Gastrocnemius medialis (tissue), 4 donors: ENCODE results near the gene KIF1B. TPM values are rescaled to one million over a fixed set of nuclear protein-coding genes. Genes with fewer than 3 reads are reported as not detected.
A peak's percentile ranks its signal among the peaks of the same experiment; 100 is the strongest.

ENCODE experiments used
- ATAC-seq, 2 donors: fragments of 150-250 bp; one replicate each; pipeline ENCODE4 v1.9.1; 2016
- DNase-seq, 2 donors: peaks; one replicate each; pipeline ENCODE4 v3.0.0-alpha.2; 2019
- H3K27ac ChIP-seq, 4 donors: fragments of 200-600 bp; sonication (generic); 1 replicate in 1 of 4; 2 replicates in 3 of 4; pipeline ENCODE4 v1.5.1; 2016 to 2018; ENCODE audit warnings: mild to moderate bottlenecking in 2 of 4, moderate library complexity in 1 of 4
- H3K27me3 ChIP-seq, 3 donors: fragments of 200-600 bp; sonication (generic) in 2 of 3; 1 replicate in 1 of 3; 2 replicates in 2 of 3; pipeline versions ENCODE4 v1.5.1 to v1.6.0; 2016 to 2019; ENCODE audit warnings: mild to moderate bottlenecking in 1 of 3, moderate library complexity in 1 of 3
- H3K36me3 ChIP-seq, 2 donors: fragments of 200-600 bp; sonication (generic) in 1 of 2; one replicate each; pipeline ENCODE4 v1.5.1; 2017 to 2018
- H3K4me1 ChIP-seq, 2 donors: fragments of 200-600 bp; sonication (generic) in 1 of 2; one replicate each; pipeline ENCODE4 v1.5.1; 2016 to 2017; ENCODE audit warnings: mild to moderate bottlenecking in 2 of 2
- H3K4me3 ChIP-seq, 4 donors: fragments of 200-600 bp; sonication (generic) in 3 of 4; 1 replicate in 1 of 4; 2 replicates in 3 of 4; pipeline ENCODE4 v1.5.1; 2016 to 2019; ENCODE audit warnings: mild to moderate bottlenecking in 2 of 4
- H3K9me3 ChIP-seq, 3 donors: fragments of 200-600 bp; sonication (generic) in 2 of 3; 1 replicate in 1 of 3; 2 replicates in 2 of 3; pipeline ENCODE4 v1.5.1; 2016 to 2019
- POLR2A ChIP-seq, 2 donors: fragments of 450-650 bp; IDR thresholded peaks; one replicate each; pipeline ENCODE4 v1.6.1; 2017; ENCODE audit warnings: antibody characterized with exemption in 2 of 2, mild to moderate bottlenecking in 2 of 2, moderate library complexity in 2 of 2
- in situ Hi-C, 4 donors: fragments of 200-750 bp; cut with MboI; loops; one replicate each; pipeline versions ENCODE4 v1.15.0 to v1.8.0; 2017; ENCODE audit warnings: low sequenced_read_pairs in 4 of 4
- intact Hi-C: fragments of 100-400 bp; cut with DNase I; formaldehyde crosslinking; loops from one replicate; pipeline ENCODE4 v1.15.1; 2023; ENCODE audit warnings: low total_unique reads
- total RNA-seq, 4 donors: library from RNA; depleted of rRNA; stranded (reverse); fragments of >200 nt; gene quantifications; one replicate each; pipeline versions ENCODE4 v1.1.0 to v1.2.3, GENCODE V29; 2016
- TF ChIP-seq, protein P1 (sequence below), 5 experiments: fragments of 450-650 bp in 3 of 5; fragments of 200-600 bp in 2 of 5; sonication (generic) in 2 of 5; IDR thresholded peaks in 4 of 5; conservative IDR thresholded peaks in 1 of 5; 1 replicate in 4 of 5; 2 replicates in 1 of 5; pipeline ENCODE4 v1.5.1; 2016 to 2019; ENCODE audit warnings: antibody characterized with exemption in 5 of 5, mild to moderate bottlenecking in 3 of 5, moderate library complexity in 3 of 5

The KIF1B gene
- total RNA-seq, 4 donors from 2014 or later: 203 to 445 (median 306) TPM

DNA sequence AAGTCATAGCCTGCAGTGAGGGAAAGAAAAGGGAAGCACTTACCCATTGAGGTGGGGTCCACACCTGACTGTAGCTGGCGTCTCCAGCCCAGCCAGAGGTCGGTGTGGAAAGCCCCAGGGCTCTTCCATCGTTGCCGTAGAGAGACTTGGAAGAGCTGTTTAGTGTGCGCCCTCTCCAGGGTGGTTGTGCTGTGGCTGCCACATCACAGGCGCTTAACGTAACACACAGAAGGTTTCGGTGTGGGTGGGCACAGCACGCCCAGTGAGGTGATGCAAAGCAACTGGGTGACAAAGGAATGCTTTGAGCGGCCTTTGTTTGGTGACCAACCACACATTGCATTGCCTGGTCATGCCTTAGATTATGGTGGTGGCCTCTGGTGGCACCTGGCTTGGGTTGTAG lies 36.8 kb upstream of the KIF1B start:
- Histone ChIP-seq H3K27ac (no peak overlapping the region), H3K36me3 (peaks cover 0 to 48% of the 10 kb centered on the region in 2 donors), H3K4me3 (no peak overlapping the region), H3K4me1 (peaks cover 0 to 6% of the 10 kb centered on the region in 2 donors), H3K27me3 (no peaks in the 10 kb centered on the region), H3K9me3 (no peaks in the 10 kb centered on the region)
- in situ Hi-C loops: no loop called here
- DNase-seq (no peak), ATAC-seq (no peak)
- TF ChIP-seq, protein P1, sequence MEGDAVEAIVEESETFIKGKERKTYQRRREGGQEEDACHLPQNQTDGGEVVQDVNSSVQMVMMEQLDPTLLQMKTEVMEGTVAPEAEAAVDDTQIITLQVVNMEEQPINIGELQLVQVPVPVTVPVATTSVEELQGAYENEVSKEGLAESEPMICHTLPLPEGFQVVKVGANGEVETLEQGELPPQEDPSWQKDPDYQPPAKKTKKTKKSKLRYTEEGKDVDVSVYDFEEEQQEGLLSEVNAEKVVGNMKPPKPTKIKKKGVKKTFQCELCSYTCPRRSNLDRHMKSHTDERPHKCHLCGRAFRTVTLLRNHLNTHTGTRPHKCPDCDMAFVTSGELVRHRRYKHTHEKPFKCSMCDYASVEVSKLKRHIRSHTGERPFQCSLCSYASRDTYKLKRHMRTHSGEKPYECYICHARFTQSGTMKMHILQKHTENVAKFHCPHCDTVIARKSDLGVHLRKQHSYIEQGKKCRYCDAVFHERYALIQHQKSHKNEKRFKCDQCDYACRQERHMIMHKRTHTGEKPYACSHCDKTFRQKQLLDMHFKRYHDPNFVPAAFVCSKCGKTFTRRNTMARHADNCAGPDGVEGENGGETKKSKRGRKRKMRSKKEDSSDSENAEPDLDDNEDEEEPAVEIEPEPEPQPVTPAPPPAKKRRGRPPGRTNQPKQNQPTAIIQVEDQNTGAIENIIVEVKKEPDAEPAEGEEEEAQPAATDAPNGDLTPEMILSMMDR (IDR thresholded peaks at IDR 0.05 in 4 of 5, conservative IDR thresholded peaks at IDR 0.05 in 1 of 5): no peak
- intact Hi-C loops: no loop called here

DNA sequence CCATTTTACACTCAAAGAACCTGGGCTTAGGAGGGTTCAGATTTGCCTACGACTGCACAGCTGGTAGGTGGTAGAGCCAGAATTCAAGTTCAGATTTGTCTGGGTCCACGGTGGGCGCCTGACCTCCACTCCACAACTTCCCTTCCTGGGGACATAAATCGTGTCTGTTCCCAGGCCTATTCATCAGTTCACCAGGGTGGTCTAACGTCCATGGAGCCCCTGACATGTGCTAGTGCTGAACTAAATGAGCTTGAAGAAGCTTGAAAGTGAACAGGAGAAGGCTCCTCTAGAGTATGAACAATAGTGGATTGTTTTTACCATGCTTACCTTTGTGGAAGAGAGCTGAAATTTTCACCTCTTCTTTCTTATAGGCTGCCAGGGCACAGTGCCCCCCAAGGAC lies 32.5 kb upstream of the KIF1B start:
- Histone ChIP-seq H3K9me3 (no peaks in the 10 kb centered on the region), H3K27me3 (no peaks in the 10 kb centered on the region), H3K27ac (peak overlapping the region in 2 of 4 donors; percentile 18 to 56), H3K4me1 (peaks cover 6 to 20% of the 10 kb centered on the region in 2 donors), H3K4me3 (no peak overlapping the region), H3K36me3 (peaks cover 0 to 51% of the 10 kb centered on the region in 2 donors)
- intact Hi-C loops (no loop called here), in situ Hi-C loops (no loop called here)
- ATAC-seq: no peak
- TF ChIP-seq POLR2A (IDR thresholded peaks at IDR 0.05): no peak
- TF ChIP-seq, protein P1 (IDR thresholded peaks at IDR 0.05 in 4 of 5, conservative IDR thresholded peaks at IDR 0.05 in 1 of 5): no peak
- no peak for DNase-seq

DNA sequence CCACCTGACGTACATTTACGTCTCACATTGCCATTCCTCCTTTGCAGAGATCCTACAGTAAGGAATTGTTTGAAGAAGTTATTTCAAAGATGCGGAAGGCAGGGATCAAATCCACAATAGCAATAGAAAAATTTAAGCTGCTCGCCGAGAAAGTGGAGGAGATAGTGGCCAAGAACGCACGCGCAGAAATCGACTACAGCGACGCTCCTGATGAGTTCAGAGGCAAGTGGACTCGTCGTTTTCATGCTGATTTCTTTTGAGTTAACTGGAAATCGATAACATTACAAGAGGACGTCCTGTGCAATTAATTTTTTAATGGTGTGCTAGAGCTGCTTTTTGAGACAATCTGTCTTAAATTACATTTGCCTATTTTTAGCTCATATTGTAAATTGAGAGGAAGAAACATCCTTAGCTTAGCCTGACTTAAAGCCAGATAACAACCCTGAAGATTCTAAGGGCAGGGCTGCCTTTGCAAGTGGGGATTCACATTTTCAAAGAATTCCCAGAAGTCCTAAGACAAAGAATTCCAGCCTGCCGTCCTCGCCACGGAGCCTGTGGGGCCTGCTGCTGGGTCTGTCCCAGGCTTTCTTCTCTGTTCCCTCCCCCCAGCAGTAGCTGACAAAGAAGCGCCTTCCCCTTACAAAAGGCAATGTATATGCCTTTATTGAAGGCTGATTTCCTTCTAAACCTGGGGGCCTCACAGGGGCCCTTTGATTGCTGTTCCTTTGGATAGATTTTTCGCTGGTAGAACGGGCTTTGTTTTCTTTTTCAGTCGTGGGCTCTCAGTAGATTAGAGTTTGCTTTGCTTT lies 31.6 kb upstream of the KIF1B start:
- peaks cover 6 to 20% of the 10 kb centered on the region in 2 donors for H3K4me1 ChIP-seq
- H3K36me3 ChIP-seq: peaks cover 0 to 42% of the 10 kb centered on the region in 2 donors
- intact Hi-C loops (no loop called here), in situ Hi-C loops (no loop called here)
- no peaks in the 10 kb centered on the region for H3K9me3 ChIP-seq
- TF ChIP-seq, protein P1 (IDR thresholded peaks at IDR 0.05 in 4 of 5, conservative IDR thresholded peaks at IDR 0.05 in 1 of 5): no peak
- TF ChIP-seq POLR2A (IDR thresholded peaks at IDR 0.05): no peak
- DNase-seq (no peak), ATAC-seq (no peak)
- no peak overlapping the region for H3K4me3 ChIP-seq
- H3K27me3 ChIP-seq: no peaks in the 10 kb centered on the region
- peak overlapping the region; percentile 31 to 66 (median 54) for H3K27ac ChIP-seq

DNA sequence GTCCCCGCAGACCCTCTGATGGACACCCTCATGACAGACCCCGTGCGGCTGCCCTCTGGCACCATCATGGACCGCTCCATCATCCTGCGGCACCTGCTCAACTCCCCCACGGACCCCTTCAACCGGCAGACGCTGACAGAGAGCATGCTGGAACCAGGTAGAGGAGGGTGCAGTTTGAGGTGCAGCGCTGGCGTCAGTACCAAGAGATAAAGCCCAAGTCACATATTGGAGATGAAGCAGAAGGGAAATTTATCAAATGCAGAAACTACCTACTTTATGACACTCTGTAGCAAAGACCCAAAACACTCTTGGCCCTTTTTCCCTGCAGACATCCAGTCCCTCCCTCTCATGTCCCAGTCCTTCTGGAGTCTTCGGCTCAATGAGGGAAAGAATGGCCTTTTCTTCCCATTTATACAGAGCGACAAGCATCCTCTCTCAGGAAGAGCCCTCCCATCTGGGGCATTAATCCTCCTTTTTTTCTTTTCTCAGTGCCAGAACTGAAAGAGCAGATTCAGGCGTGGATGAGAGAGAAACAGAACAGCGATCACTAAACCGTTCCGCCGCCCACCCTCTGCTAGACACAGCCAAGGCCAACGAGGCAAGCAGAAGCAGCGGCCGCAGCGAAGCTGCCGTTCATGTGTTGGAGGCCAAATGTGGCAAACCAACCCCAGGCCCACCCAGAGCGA lies 30.8 kb upstream of the KIF1B start:
- Histone ChIP-seq H3K4me1 (peaks cover 6 to 20% of the 10 kb centered on the region in 2 donors), H3K36me3 (peaks cover 0 to 39% of the 10 kb centered on the region in 2 donors), H3K9me3 (no peaks in the 10 kb centered on the region), H3K27me3 (no peaks in the 10 kb centered on the region), H3K27ac (peak overlapping the region in 3 of 4 donors; percentile 52 to 66 (median 56)), H3K4me3 (no peak overlapping the region)
- no peak for TF ChIP-seq POLR2A (IDR thresholded peaks at IDR 0.05)
- TF ChIP-seq, protein P1 (IDR thresholded peaks at IDR 0.05 in 4 of 5, conservative IDR thresholded peaks at IDR 0.05 in 1 of 5): no peak
- intact Hi-C loops: no loop called here
- ATAC-seq (no peak), DNase-seq (no peak)
- in situ Hi-C loops: no loop called here
